Anterior cingulate cortex (tissue), 58 donors: ENCODE measurements around the gene RIC8A.
"Not testable (repeated sequence)": the region's sequence is repeated elsewhere in the genome, so short reads cannot be mapped to it uniquely, and the experiment has no call there.

Experiments used
- DNase-seq, 58 donors: peaks; one replicate each; lab custom pipeline; 2025; lab: John Stamatoyannopoulos, UW

Gene RIC8A

DNA sequence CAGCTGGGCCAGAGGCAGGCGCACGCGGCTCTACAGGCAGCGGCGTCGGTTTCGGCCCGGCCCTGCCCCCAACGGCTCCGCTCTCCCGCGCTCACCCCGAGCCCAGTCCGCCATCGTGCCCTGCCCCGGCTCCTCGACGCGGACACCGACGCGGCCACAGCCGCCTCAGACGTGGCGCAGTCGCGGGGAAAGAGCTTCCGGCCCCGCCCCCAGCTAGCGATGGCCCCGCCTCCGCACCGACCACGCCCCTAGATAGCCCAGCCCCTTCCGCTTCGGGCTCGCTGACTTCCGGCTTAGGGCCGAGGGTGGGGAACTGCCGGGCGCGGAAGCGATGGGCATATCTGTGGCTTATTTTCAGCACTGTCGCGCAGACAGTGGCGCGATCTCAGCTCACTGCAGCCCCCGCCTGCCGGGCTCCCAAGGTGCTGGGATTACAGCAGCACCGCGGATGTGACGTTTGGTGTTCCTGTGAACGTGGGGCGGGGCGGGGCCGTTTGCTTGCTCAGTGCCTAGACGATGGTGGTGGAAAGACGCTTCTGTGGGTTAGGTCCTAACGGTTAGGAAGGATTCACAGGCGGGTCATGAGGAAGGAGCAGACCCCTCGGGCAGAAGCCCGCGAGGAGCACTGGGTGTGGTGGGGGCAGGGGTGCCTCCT is at the start of gene RIC8A, which contains the start of gene BET1L:
Gene RIC8A (plus strand): TSS at position 501 of the 655 bp plus-strand sequence. CDS start 1,147 bp downstream, outside the sequence.
Gene BET1L (minus strand): TSS at position 192 of the 655 bp plus-strand sequence. CDS start 78 bp downstream, at position 114.
- peak; percentile 71 to 99 (median 96) for DNase-seq

DNA sequence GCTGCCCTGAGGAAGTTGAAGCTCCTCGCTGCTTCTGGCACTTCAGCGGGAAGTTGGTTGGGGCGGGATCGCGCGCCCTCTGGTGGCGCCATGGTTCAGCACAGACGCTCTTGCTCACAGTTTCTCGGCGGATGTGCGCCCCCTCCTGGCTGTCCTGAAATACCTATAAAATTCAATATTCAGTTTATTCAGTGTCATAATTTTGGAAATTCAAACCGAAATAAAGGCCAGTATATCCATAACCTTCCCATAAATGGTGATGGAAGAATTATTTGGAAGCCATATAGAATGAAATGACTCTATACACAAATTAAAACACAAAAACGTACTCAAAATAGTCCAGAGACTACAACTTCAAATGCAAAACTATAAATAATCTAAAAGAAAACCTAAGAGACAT is 27.3 kb upstream of the RIC8A start:
- not testable (repeated sequence) for DNase-seq

GRCh38 chr11:189200-189783 is 18.2 kb upstream of the RIC8A start:
- not testable (repeated sequence) for DNase-seq

GRCh38 chr11:189843-190311 is 17.6 kb upstream of the RIC8A start:
- not testable (repeated sequence) for DNase-seq

DNA sequence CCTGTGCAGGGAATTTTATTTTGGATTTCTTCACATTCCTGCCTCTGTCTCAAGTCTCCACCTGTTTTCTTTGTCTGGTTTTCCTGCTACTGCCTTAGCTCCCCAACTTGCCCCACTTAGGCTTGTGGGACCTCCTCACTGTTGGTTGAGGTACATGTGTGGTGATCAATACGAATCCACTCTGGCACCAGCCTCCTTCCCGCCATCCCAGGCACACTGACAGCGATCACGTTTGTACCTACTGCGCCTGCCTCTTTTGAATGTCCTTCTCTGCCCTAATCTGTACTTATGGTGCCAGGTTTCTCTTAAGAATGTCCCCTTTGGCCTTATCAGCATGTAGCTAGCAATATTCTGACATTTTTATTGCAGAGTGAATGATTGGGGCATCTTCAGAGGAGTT is 17.0 kb upstream of the RIC8A start:
- not testable (repeated sequence) for DNase-seq

DNA sequence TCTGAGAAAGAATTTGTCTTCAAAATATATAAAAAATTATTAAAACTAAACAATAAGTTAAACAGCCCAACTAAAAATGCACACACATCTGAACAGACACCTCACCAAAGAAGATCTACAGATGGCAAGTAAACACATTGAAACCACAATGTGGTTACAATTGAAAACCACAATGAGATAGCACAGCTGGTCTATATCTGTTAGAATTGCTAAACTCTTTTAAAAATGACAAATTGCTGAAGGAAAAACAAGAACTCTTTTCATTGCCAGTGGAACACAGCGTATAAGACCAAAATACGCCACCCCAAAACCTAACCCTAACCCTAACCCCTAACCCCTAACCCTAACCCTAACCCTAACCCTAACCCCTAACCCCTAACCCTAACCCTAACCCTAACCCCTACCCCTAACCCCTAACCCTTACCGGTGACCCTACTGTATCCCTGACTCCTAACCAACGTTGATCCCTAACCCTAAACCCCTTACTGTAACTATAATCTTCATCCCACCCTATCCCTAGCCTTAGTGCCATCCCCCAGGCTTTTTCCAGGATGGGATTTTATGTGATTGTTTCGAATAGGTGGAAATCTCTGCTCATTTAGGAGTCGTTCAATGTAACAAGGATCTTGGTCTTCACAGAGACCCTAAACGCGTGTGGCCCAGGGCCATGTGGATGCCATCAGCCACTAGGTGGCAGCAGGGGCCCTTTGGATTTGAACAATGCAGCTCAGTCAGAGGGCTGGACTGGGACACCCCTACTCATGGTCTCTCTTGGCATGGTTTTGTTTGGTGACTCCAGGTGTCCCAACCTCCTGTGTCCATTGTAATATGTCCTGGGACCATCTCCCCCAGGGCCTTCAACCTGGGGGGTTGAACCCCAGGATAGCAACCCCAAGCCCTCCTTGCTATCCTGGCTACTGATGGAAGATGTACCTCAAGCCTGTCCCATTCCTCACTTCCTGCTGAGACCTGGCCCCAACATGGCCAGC is 15.7 kb upstream of the RIC8A start:
- DNase-seq: not testable (repeated sequence)

DNA sequence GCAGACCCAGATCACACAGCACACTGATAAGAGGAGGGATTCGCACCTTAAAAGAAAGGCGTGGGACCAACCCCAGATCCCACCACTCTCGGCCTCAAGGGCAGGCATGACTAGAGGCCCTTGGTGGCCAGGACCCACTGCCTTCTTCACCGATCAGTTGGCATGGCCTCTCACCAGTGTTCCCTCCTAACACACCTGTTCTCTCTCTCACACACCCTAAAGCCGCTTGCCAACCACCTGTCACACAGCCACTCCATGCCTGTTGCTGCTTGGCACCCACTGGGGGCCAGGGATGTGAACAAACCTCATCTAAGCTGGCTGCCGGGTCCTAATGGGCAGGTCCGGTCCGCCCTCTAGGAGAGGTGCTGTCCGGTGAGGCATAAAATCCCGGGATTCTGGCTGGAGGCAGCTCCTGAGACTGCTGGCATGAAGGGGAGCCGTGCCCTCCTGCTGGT is 14.8 kb upstream of the RIC8A start, which contains the start of gene SCGB1C1:
Gene SCGB1C1 (plus strand): TSS at position 405 of the 455 bp plus-strand sequence. CDS start 22 bp downstream, at position 427.
- DNase-seq: not testable (repeated sequence)

GRCh38 chr11:193481-193880 is 14.0 kb upstream of the RIC8A start:
- DNase-seq: not testable (repeated sequence)

- DNase-seq: no peak
These were observed 10.4 kb upstream of the RIC8A start for GRCh38 chr11:196786-197731.

GRCh38 chr11:197741-198235 is 9.7 kb upstream of the RIC8A start:
- DNase-seq: no peak

DNA sequence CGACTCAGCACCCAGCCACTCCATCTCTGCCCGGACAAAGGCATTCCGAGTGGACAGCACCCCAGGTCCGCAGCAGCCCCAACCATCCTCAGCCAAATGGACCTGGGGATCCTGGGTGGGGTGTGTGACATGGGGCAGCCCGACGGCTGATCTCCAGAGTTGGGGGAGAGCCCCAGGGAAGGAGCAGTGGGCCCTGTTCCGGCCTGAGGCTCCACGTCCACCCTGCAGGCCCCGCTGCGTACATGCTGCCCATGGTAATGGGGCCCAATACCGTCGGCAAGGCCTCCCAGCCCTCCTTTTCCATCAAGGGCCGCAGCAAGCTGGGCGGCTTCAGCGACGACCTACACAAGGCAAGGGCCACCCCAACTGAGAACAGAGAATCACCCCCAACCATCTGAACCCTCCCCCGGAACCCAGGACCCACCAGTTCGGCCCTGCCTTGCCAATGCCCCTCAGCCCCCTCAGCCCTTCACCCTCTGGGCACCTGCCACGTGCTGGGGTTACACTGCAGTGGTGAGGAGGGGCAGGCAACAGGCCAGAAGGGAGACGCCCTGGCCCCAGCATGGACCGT is 9.2 kb upstream of the RIC8A start:
- DNase-seq: no peak

- no peak for DNase-seq
These were observed 8.4 kb upstream of the RIC8A start for GRCh38 chr11:199004-199581.

DNA sequence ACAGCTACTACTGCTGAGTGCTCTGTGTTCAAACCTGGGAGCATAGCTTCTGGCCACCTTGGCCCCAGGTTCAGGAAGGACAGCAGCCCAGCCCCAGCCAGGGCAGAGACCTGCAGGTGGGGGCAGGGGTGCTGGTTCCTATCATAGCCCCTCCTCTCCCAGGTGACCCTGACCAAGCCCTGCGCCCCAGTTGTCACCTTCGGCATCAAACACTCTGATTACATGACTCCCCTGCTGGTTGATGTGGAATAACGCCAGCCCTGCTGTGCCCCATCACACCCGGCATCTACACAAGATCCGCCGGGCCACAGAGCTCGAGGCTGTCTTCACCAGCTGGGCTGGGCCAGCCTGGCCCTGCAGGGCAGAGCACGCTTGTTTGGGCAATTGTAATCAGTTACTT is 7.7 kb upstream of the RIC8A start:
- no peak for DNase-seq

DNA sequence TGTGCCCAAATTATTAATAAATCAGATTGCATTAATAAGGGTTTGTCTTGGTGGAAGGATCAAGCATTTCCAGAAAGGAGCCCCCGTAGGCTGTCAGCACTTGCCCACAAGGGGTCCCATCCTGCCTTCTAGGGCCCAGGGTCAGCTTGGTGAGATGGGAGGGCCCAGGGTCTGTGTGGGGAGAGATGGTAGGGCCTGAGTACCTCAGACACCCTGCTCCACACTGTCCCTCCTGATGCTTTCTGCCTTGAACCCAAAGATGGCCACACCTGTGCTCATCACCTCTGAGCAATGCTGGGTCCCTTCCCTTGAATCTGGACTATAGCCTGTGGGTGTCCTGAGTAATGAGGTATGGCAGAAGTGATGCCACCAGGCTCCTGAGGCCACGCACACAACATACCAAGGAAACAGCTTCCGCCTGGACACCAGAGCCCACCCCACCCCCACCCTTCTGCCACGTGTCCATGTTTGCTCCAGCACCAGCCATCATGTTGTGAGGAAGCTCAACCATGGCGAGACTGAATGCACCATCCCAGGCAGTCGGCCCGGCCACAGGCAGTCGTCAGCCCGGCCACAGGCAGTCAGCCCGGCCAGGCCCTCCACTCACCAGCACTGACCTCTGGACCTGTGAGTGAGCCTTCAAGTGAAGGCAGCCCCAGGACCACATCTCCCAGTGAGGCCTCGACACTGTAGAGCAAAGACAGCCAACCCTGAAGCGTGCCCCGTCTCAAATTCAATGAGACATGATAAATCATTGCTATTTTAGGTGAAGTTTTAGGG is 7.1 kb upstream of the RIC8A start:
- DNase-seq: no peak

DNA sequence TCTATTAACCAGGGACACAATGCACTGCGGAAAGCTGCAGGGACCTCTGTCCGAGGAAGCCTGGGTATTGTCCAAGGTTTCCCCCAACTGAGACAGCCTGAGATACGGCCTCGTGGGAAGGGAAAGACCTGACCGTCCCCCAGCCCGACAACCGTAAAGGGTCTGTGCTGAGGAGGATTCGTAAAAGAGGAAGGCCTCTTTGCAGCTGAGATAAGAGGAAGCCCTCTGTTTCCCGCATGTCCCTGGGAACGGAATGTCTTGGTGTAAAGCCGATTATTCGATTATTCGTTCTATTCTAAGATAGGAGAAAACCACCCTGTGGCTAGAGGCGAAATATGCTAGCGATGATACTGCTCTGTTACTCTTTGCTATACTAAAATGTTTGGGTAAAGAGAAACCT is 5.5 kb upstream of the RIC8A start:
- DNase-seq: no peak

- DNase-seq: no peak
These were observed 5.0 kb upstream of the RIC8A start for GRCh38 chr11:202490-202889.

GRCh38 chr11:203056-203944 is 4.2 kb upstream of the RIC8A start:
- DNase-seq: no peak
